EH (cell line): ENCODE results near the gene GNLY.
"Not testable (repeated sequence)": the region's sequence is repeated elsewhere in the genome, so short reads cannot be mapped to it uniquely, and the experiment has no call there.

ENCODE experiments used
- DNase-seq: peaks from one replicate; pipeline ENCODE4 v3.0.0-alpha.2; 2015; ENCODE audit warnings: low read depth

GNLY gene

DNA sequence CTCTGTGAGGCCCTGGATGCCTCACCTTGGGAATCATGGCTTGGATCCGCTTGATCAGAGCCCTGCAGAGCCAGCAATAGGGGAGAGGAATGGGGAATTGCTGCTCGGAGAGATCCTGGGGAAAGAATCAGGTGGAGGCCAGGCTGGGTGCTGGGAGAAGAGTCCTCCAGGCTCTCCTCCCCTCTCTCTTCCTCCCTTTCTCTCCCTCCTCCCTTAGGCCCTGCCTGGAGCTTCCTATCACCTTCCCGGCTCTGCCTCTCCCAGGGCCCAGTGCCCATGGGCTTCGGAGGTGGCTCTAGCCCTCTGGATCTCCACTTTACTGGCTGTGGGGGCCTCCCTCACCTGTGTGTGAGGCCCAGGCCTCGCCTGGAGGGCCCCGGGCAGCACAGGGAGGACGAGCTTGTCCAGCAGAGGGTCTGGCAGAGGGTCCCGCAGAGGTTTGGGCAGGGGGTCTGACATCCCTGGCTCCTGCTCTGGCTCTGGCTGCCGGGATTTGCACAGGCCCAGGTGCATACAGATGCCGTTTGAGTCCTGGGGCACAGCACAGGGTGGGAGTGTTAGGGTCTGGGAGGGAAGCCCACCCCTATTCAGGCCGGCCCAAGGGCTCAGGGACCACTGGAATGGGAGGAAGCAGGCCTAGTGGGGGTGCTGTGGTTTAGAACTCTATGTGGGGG lies 28.8 kb upstream of the GNLY start:
- no peak for DNase-seq

DNA sequence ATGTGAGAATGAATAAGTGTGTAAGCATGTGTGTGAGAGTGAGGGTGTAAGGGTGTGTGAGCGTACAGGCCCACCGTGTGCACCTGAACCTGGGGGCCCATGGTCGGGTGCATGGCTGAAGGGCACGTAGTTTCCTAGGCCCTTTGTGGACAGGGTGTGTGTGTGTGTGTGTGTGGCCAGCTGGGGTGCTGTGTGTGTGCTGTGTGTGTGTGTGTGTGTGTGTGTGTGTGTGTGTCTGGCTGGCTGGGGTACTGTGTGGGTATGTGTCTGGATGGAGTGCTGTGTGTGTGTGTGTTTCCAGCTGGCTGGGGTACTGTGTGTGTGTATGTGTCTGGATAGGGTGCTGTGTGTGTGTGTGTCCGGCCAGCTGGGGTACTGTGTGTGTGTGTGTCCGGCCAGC lies 28.1 kb upstream of the GNLY start:
- DNase-seq, result no peak

DNA sequence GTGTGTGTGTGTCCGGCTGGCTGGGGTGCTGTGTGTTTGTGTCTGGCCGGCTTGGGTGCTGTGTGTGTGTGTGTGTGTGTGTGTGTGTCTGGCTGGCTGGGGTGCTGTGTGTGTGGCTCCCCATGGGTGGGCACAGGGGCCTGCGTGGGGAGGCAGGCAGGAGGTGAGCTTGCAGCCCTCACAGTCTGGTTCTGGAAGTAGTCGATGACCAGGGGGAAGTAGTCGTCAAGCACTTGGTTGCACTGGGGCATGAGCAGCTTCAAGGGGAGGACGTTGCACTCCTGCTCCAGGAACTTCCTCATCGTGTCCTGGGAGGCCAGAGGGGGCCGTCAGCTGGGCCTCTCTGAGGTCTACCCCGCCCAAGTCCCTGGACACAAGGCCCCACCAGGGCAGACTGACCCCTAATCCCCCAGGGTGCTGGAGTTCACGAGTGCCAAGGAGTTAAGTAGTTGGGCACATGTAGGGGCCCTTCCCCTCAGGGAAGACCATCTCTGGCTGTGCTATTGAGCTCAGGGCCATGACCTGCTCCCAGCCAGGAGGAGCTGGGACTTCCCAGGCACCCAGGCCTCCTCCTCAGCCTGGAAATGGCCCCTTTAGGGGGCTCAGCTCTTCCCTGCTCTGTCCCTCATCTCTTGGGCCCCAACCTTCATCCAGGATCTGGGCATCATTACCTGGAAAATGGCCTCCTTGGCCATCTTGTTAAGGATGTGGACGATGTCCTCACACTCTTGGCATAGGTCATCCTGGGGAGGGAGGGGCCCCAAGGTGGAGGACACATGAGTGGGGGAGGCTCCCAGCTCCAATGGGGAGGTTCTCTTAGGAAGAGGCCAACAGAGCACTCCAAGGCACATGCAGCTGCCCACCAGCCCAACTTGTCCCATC lies 27.5 kb upstream of the GNLY start:
- DNase-seq, result no peak

DNA sequence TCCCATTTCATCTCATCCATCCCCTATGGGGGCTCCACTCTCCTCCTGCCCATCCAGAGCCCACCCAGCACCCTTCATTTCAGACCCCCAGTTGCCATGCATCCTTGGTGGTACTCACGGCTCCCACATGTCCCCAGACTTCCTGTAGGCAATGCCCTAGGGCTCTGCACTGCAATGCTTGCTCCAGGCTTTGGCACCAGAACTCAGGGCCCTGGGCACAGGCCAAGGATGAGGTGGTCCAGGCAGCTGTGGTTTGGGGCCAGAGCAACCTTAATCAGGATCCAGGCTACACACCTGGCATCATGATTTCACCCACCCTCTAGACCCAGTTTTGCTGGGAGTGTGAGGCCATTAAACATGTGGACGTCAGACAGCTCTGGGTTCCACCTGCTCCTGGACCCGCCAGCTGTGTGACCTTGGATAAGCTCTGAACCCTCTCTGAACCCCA lies 26.6 kb upstream of the GNLY start:
- no peak for DNase-seq

DNA sequence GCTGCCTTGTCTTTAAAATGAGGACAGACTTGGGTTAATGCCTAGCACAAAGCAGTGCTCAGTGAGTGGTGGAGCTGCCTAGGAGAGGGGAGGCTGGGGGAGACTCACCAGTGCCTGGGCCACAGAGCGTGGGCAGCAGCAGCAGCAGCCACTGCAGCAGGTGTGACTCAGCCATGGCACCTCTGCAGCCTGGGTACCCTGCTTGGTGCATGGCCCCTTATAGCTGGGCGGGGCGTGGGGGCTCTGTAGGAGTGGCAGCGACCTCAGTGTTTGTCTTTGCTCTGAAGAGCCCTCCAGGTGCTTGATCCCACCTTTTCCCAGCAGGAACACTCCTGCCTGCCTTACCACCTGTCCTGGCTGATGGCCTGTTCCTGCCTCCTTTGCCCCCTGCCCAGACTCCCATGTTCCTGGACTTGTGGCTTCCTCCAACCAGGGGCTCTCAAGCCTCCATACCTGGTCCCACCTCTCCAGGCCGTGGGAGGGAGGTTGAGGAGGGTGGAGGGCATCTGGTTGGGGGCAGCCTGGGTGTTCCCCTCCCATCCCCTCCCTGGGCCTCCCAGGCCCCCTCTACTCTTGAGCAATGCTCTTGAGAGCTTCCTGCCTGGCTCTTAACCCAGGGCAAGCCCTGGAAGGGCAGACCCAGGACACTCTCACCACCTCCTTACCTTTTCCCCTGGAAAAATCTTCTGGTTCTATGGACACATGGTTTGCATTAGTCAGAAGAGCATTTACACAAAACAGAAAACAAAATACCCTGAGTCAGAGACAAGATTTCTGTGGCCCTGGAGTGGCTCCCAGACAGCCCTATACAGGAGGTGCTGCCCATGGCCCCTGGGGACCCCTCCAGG lies 25.9 kb upstream of the GNLY start, which contains the start of gene SFTPB:
Gene SFTPB, minus strand, starts transcription at position 191 of the 848 bp plus-strand sequence. Its CDS starts 16 bp downstream, at position 175.
- peak; percentile 25 for DNase-seq

DNA sequence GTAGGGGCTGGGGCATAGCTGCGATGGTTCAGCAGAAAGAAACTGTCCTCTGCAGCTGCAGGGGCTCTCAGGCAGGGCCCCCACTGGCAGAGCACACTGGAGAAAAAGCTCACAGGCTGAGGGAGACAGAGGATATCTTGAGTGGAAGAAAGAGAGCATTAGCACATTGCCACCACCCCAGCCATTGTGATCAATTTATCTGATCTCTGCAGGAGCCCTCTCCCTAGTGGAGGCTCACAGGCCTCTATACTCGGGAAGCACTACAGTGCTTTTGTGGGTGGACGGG lies 25.4 kb upstream of the GNLY start:
- no peak for DNase-seq

DNA sequence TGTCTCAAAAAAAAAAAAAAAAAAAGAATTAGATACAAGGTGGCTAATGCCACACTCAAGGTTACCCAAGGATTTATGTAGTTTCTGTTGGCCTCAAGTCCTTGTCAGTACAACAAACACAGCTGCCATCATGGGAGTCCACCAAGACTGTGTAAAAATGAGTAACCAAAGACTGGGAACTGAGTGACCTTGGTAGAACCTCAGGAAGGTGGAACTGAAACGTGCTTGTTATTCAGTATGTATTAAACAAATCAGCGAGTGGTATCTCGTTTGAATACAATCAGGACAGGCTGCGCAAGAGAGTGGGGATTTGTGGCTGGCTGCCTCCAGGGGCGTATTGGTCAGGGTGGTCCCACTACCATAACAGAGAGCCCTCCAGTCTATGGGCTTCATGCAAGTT lies 24.6 kb upstream of the GNLY start:
- no peak for DNase-seq

DNA sequence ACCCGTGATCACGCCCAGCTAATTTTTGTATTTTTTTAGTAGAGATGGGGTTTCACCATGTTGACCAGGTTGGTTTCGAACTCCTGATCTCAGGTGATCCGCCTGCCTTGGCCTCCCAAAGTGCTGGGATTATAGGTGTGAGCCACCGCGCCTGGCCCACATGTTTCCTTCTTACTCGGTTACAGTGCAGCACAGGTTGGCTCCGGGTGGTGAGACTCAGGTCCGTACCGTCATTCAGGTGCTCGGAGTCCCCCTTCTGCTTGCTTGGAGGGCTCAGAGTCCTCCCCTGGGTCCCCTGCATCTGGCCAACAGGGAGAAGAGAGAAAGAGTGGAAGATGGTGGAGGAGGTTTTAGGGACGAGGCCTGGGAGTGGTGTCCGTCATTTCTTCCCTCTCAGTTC lies 23.7 kb upstream of the GNLY start:
- not testable (repeated sequence) for DNase-seq

DNA sequence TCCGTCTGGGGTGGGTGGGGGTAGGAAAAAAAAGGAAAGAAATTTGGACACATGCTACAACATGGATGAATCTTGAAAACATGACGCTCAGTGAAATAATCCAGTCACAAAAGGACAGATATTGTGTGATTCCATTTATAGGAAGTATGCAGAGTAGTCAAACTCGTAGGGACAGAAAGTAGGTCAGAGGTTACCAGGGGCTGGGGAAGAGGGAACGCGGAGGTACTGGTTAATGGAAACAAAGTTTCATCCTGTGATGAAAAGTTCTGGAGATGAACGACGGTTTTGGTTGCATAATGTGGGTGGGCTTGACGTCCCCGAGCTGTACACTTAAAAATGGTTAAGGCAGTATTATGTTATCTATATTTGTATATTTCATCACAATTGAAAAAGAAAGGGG lies 21.7 kb upstream of the GNLY start:
- no peak for DNase-seq

DNA sequence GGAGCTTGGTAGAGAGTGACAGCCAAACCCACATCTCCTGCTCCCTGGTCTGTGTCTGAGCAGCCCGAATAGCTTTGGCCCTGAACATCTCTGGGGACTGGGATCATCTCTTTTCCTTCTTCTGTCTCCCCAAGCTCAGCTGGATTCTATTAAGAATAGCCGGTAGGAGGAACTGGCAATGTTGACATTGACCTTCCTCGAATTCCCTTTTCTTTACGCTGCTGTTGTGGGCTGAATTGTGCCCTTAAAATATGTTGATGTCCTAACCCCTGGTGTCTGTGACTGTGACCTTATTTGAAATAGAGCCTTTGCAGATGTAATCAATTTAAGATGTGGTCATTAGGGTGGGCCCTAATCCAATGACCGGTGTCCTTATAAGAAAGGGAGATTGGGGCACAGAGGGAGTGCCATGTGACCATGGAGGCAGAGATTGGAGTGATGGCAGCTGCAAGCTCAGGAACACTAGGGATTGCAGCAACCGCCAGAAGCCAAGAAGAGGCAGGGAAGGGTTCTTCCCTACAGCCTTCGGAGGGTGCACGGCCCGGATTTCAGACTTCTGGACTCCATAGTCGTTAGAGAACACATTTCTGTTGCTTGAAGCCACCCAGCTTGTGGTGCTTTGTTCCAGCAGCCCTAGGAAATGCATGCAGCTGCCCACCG lies 20.3 kb upstream of the GNLY start:
- peak; percentile 49 for DNase-seq

DNA sequence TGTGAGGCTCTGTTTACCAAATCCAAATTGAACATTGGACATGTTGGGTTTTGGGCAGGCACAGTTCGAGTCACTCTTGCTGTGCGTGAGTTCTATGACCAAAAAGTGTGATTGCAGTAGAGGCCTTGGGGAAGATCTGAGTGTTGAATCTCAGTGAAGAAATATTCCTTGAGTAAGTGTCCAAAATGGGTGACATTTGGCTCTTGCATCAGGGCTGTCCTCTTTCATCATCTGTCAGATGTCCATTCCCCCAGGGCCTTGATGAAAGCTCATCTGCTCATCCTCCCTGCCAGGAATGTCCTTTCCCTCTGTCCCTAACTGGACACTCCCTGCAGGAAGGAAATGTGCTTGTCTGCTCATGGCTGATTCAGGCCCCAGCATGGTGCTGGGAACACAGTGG lies 19.7 kb upstream of the GNLY start:
- DNase-seq, result peak; percentile 50

DNA sequence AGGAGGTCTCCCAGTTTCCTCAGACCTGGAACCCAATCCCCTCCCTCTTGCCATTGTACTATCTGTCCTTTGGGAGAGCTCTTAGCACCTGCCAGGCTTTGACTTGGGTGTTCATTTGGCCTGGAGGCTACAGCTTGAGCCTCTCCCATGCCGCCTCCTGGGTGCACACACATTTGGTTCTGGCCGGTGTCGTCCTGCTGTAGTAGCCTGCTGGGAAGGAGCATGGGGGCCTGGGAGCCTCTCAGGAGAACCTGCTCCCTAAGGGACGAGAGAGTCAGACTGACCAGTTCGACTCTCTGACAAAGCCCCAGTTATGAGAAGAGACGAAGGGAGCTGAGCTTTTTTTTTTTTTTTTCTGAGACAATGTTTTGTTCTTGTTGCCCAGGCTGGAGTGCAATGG lies 18.7 kb upstream of the GNLY start:
- DNase-seq, result no peak

DNA sequence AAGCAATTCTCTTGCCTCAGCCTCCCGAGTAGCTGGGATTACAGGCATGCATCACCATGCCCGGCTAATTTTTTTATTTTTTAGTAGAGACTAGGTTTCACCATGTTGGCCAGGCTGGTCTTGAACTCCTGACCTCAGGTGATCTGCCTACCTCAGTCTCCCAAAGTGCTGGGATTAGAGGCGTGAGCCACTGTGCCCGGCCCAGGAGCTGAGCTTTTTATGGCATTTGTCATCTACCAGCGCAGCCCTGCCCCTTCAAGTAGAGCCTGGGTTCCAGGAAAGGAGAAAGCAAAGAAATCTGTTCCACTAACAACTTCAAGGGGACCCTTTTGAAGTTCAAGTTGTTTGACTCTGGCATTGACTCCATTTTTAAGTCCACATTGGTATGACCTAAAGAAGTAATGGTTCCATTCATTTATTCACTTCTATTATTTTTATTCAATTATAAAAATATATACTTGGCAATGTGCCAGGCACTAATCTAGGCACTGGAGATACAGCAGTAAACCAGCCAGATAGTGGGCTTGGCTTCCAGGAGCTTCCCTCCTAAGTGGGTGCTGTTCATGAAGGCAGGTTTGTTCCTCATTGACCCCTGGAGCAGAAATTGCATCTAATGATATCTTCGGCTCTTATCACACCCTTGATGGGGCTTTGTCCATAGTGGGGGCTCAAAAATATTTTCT lies 18.2 kb upstream of the GNLY start:
- no peak for DNase-seq

DNA sequence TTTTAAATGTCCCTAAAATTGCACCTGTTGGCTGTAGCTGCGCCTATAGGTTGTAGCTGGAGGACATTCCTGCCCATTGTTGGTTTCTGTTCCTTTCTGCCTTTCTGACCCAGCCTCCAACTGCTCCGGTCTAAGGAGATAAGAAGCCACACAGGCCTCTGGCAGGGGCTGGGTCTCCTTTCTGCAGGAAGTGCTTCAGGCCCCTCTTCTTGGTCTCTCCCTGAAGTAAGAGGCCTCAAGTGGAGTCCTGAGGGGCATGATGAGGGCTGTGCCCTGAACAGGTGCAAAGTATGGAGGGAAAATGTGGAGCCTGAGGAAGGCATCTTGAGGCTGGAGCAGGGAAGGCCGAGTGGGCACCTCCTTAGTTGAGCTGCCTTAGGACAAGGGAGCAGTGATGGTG lies 15.8 kb upstream of the GNLY start:
- no peak for DNase-seq

DNA sequence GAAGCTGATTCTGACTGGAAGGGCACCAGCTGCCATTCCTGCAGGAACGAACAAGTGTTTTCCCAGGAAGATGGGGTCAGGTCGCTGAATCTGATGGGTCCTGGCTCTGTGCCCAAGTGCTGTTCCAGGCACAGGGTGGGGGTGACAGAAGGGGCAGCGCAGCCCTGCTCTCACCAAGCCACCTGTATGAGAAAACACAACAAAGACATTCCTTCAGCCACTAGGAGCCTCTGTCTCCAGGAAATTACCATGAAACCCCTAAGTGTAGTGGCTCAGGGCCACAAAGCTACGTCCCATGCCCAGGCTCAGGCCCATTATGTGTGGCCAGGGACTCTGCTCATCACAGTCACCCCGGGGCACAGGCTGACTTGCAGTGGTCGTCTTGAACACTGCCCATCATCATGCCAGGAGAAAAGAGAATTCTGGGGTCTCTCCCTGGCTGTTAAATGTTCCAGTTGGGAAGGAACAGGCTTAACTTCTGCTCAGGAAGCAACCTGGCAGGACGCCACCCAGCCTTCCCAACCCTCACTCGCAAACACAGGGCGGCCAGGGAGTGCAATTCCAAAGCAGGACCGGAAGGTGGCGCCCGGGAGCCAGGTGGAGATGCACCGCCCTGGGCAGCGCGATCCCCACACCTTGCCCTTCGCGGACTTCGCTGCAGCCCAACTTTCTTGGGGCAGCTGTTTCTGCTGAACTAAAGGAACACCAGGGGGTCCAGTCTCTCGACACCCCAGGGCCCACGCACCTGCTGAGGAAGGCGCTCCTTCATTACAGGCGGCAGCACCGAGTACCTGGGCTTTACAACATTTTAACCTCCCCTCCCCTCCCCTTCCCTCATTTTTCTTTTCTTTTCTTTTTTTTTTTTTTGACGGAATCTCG lies 15.1 kb upstream of the GNLY start:
- DNase-seq, result peak; percentile 82

DNA sequence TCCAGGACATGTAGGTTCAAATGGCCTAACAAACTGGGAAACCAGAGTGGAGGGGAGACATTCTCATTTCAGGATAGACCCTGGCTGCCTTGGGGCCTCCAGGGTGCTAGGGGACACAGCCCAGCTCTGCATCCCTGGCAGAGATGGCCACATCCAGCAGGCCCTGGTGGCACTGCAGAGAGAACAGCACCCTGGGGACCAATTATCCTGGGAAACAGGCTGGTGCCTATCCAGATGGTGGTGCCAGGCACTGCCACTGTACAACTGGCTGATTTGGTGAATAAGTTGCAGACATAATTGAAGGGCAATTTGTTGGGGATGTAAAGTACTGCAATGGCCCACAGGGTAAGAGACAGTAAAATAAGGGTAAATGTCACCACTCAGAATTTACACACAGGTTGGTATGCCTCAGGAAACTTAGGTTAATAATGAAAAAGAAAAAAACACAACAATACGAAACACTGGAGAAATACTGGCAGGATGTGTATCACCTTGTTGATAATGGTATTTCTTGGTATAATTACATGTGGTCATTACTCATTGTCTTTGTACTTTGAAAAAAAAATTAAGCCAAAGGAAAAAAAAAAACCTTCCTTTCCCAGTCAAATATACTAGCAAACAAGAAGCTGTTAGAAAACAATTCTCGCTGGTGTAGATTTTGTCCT lies 13.3 kb upstream of the GNLY start:
- DNase-seq, result no peak

DNA sequence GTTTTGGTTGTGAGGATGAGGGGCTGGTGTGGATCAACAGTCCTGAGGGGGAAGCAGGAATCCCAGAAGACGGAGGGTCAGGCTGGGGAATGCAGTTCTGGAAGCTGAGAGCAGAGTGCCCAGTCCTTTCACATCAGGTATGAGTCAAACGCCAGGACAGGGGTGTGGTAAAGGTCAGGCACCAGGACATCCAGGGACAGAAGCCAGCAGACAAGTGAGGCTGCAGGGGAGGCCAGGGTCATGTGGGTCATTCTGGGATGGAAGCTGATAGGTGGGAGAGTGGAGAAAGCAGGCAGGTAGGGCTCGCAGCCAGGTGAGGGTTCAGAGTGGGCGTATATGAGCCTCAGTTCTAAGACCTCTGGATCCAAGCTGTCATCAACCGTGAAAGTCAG lies 12.8 kb upstream of the GNLY start:
- DNase-seq, result no peak

DNA sequence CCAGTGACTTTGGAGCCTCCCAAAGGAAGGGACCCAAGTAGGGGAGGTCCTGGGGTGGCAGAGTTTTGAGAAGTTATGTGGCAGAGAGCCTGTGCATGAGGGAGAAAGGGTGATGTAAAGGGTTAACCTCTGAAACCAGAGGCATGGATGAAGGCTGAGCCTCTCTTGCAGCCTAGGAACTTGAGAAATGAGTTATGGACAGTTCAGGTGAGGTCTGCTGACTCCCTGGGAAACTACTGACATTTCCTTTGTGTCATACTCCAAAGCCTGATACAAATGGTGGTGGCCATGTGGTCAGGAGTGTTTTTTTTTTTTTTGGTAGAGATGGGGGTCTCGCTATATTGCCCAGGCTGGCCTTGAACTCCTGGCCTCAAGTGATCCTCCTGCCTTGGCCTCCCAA lies 12.4 kb upstream of the GNLY start:
- no peak for DNase-seq

DNA sequence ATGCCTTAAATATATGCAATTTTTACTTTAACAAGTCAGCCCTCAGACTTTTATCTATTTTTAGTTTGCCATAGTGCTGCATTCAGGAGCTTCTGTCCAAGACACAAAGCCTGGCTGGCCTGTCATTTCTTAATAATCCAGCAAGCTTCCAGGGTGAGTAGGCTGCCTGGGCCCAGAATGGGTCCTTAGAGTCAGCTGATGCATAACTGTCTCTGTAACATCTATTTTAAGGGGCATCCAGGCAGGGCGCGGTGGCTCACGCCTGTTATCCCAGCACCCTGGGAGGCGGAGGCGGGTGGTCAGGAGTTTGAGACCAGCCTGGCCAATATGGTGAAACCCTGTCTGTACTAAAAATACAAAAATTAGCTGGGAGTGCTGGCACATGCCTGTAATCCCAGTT lies 11.8 kb upstream of the GNLY start:
- DNase-seq, result peak; percentile 54

DNA sequence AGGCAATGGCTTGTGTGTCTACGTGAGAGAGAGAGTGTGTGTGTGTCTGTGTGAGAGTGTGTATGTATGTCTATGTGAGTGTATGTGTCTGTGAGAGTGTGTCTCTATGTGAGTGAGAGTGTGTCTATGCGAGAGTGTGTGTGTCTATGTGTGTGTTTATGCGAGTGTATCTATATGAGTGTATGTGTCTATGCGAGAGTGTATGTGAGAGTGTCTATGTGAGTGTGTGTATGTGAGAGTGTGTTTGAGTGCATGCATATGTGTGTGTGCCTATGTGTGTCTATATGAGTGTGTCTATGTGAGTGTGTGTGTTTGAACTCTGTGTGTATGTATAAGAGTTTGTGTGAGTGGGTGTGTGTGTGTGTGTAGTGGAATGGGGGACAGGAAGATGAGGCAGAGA lies 9.8 kb upstream of the GNLY start:
- DNase-seq, result no peak
